ENCODE results near the gene GNG3.

GRCh38 chr11:62755086-62755615, 47.7 kb downstream of the GNG3 start:
- TF ChIP-seq FOXA1 (IDR thresholded peaks at IDR 0.05) (no peak), FOXM1 (IDR thresholded peaks at IDR 0.05; ENCODE audit: borderline replicate concordance) (no peak), ELF4 (IDR thresholded peaks at IDR 0.05) (no peak), TARDBP (IDR thresholded peaks at IDR 0.05) (no peak), ARNT (IDR thresholded peaks at IDR 0.05) (no peak), SP1 (IDR thresholded peaks at IDR 0.05) (no peak), FOXK2 (IDR thresholded peaks at IDR 0.05) (no peak)

All from HEK293T (cell line).